ENCODE measurements around the gene COCH. TPM values are rescaled to one million over a fixed set of nuclear protein-coding genes. Genes with fewer than 3 reads are reported as not detected.

Gene COCH
- total RNA-seq: 0.12 TPM

DNA sequence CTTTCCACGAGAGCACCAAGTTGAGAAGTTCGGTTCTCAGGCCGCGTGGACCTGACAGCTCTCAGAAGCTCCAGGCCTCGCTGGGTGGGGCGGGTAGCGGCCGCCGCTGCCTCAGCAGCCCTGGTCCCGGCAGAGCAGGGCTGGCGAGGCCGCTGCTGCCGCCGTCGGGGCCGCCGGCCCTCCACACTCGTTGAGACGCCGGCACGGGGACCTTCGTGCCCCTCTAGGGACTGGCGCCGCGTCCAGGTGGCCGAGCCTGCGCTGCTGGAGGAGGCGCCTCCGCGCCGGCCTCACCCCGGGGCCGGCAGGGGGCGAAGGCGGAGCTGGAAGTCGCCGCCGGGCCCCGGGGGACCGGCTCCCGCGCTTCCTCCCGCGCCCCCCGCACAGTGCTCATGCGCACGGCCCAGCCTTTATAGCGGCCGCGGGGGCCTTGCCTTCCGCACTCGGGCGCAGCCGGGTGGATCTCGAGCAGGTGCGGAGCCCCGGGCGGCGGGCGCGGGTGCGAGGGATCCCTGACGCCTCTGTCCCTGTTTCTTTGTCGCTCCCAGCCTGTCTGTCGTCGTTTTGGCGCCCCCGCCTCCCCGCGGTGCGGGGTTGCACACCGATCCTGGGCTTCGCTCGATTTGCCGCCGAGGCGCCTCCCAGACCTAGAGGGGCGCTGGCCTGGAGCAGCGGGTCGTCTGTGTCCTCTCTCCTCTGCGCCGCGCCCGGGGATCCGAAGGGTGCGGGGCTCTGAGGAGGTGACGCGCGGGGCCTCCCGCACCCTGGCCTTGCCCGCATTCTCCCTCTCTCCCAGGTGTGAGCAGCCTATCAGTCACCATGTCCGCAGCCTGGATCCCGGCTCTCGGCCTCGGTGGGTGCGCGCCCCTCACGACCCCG lies at the start of gene COCH:
TSS of gene COCH (plus strand) at position 440 of the 879 bp plus-strand sequence. CDS start at position 820, 380 bp downstream.
- ATAC-seq: peak; percentile 60

DNA sequence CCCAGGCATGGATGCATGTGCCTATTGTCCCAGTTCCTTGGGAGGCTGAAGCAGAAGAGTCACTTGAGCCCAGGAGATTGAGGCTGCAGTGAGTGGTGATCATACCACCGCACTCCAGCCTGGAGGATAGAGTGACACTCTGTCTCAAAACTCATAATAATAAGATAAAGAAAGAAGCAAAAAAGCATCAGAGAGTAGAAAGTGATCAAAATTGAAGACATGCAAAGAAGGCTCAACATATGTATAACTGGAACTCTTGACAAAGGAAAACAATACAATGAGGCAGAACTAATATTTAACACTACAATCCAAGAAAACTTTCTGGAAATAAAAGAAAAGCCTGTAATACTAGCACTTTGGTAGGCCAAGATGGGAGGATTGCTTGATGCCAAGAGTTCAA lies 48.3 kb upstream of the COCH start:
- no peak for ATAC-seq

DNA sequence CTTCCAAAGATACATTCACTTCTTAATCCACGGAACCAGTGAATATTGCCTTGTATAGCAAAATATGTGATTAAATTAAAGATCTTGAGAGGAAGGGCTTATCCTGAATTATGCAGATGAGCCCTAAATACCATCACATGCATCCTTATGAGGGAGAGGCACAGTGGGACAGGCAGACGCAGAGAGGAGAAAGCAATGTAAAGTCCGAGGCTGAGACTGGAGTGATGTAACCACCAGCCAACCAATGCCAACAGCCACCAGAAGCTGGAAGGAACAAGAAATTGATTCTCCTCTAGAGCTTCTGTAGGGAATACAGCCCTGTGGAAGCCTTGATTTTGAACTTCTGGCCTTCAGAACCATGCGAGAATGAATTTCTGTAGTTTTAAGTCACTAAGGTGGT lies 44.5 kb upstream of the COCH start:
- ATAC-seq: no peak

DNA sequence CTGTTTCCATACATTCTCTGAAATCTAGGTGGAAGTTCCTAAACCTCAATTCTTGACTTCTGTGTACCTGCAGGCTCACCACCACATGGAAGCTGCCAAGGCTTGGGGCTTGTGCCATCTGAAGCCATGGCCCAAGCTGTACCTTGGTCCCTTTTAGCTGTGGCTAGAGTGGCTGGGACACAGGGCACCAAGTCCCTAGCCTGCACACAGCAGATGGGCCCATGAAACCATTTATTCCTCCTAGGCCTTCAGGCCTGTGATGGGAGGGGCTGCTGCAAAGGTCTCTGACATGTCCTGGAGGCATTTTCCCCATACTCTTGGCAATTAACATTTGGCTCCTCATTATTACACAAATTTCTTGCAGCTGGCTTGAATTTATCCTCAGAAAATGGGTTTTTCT lies 40.0 kb upstream of the COCH start:
- ATAC-seq: no peak

DNA sequence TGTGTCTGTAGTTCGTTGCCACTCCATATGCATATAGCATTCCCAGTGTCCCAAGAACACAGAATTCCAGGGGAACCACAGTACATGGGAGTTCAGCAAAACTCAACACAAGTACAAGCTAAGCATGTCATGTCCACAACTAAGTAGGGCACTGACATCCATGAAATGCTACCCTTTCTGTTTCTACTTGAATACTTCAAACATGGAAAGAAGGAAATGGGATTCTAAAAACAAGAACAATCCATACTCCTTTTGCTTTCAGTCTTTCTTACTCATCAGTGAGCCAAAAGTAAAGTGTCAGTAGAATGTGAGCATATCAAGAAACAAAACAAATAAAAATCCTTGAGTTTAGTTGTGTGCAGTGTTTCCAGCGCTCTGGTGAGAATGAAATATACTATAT lies 36.0 kb upstream of the COCH start:
- ATAC-seq: no peak

DNA sequence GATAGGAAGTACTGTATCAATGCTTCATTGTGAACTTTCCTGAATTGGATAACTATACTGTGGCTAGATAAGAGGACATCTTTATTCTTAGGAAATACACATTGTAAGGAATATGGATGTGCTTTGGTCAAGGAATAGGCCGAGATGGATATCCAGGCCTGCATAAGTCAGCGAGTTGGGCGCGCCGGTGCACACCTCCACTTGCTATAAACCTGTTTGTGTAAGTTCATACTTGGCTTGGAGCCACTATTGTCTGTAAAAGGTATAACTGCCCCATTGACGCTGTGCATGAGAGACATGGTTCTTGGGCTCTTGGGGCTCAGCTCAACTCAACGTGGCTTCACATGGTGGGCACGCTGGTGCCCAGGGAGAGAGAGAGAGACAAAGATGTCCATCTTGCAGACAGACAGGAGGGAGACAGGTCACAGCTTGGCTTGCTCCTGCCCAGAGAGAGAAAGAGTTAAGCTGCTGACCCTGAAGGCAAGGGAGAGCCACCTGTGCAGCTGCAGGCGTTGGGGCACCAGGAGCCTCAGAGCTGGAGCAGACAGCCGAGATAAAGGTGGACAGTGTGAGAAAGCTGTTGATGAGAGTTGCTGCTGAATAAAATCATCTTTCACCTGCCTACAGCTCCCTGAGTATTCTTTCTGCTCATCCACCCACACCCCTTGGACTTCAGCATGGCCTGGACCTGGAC lies 34.1 kb upstream of the COCH start:
- no peak for ATAC-seq

DNA sequence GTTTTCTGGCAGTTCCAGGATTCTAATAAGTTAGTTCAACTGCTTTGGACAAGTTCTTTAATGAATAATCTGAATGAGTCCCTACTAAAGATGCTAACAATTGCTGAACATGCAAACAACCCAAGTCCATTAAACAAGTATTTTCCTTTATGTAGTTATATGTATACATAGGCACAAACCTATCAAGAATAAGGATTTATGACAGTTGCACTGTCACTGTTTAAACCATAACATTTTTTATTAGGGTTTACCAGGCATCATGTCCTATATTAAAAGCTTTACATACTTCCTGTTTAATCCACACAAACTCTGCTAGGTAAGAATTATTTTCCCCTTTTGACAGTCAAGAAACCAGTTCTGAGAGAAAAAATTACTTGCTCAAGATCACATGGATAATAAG lies 31.9 kb upstream of the COCH start:
- no peak for ATAC-seq

DNA sequence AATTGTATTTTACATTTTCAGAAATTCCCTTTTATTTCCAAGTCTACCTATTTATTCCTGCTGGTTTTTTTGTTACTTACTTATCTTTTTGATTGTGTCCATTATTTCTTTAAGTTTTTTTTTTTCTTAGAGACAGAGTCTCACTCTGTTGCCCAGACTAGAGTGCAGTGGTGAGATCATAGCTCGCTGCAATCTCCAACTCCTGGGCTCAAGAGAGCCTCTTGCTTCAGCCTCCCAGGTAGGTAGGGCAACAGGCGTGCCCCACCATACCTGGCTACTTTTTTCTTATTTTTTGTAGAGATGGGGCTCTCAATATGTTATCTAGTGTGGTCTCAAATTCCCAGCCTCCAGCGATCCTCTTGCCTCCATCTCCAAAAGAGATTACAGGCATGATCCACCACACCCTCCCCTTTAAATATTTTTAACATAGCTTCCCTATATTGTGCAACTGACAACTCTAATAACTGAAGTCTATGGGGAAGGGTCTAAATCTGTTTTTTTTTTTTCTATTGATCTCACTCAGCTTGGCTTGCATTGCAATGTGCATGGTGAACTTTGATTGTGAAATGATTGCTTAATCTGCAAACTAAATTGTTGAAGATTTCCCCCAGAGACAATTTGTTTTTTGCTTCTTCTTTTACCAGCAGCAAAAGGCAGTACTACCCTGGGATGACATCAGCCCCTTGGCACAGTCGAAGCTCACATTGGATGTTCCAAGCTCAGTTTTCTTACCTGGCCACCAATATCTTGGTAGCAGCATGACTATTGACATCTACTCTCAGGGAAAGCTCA lies 25.7 kb upstream of the COCH start:
- no peak for ATAC-seq

DNA sequence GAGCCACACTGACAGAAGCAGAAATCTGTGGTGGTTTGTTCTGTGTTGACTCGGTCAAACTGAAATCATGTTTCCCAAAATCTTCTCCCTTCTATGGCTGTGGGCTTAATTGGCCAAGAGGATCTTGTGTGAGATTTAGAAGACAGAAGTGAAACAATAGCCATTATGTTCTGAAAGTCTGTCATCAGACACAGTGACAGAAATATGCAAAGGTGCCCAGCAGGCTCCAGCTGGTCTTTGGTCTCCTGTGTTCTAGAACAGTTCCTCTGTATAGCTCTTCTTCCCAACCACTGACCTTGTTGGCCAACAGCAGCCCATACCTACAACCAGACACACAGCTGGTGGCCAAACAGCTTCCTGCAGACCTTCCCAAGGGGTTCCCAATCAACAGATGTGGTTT lies 25.0 kb upstream of the COCH start:
- no peak for ATAC-seq

DNA sequence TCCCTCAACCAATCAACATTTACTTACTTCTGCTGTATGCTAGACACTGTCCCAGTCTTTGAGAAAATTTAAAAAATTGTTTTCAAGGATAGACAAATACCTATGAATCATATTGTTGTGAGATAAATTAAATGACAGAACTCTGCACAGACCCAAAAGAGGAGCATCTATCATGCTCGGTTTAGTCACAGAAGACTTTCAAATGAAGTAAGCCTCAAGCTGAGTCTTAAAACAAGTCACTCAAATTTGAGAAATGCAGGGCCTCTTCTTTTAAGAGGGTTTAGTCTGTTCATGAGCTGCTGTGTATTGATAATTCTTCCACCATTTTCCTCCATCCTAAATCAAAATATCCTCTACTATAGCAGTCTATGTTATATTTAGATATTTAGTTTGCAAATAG lies 24.4 kb upstream of the COCH start:
- ATAC-seq: no peak

DNA sequence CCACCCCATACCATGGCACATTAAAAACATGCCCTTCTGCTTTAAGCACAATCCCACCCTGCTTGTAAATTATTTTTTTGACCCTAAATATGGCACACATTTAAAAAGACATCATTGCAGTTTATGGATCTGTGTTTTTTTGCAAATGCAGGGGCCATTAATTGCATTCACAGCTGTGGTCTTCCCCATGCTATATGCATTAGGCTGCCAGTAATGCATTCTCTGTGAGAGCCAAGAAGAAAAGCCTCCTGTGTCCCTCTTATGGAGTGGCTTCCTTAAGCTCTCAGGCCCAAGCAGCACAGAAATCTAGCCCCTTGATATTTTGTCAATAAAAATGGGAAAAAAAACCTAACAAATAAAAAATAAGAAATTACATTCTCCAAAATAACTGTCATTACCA lies 20.4 kb upstream of the COCH start:
- no peak for ATAC-seq

DNA sequence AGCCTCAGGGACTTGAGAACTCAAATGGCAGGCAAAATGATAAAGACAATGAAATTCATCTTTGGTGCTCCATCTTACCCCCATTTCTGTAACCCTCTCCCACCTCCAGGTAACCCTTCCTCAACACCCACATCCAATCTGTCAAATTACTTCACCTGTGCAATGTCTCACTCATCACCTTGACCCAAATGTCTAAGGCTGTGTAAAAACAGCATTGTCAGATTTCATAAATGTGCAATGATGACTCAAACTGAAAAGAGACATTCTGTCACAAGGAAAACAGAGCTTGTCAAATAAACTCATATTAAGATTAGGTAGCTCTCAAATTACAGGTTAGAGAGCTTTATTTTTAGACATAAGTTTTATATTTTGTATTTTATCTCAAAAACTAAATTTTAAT lies 19.9 kb upstream of the COCH start:
- no peak for ATAC-seq

DNA sequence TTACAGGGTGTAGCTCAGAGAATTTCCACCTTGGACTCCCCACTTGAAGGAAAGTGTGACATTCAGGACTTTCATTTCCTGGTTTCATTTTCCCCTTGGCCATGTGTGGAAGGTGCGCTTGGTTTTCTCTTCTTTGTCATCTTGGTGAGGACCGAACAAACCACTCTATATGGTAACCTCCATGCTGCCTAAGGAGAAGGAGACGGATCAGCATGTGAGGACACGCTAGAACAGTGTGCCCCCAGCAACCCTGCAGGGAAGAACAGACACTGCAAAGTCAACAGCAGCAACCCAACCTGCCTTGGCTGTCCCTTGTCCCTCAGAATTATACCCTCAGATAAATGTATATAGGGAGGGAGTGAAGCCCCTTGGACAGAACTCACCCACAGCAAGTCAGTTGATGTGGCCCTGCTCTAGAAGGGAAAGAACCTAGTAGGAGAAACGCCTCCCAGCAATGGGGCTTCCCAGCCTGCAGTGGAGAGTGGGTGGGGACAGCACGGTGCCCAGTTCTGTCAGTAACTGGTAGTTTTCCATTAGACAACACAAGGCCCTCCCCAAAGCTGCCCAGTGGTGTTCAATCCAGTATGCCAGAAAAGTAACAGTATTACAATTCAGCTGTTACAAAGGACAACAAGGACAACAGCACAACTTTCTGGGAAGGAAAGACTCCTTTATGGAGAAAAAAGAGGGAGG lies 18.9 kb upstream of the COCH start:
- no peak for ATAC-seq

DNA sequence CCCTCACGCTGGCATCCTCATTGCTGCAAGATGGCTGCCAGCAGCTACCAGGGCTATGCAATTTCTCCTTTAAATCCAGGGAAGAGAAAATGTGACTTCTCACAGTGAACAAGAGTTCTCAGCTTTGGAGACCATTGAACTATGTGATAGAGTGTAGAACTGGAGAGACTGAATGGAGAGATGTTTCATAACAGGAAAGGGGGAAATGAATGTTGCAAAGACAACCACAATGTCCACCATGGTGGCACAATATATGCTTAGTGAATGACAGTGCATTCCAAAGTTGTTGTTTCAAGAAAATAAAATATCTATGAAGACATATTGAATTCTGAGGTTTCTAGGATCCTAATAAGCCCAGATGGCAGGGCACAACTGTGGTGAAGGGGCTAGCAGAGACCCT lies 13.2 kb upstream of the COCH start:
- ATAC-seq: no peak

DNA sequence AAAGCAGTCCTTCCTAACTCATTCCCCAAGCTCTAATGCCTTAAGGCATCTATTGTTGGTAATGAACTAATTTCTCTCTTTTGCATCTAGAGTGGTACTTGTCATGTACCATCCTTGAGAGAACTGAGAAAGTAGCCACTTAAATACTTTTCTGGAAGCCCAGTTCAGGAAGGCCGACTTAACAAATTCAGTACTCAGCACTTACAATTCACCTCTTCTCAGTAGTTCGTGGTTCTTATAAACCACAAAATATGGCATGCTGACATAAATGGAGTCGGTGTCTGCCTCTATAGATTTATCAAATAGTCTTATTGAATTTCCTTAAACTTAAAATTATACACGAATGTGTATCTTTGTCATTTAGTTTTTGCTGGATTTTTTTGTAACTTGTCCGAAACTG lies 9.4 kb upstream of the COCH start:
- no peak for ATAC-seq

DNA sequence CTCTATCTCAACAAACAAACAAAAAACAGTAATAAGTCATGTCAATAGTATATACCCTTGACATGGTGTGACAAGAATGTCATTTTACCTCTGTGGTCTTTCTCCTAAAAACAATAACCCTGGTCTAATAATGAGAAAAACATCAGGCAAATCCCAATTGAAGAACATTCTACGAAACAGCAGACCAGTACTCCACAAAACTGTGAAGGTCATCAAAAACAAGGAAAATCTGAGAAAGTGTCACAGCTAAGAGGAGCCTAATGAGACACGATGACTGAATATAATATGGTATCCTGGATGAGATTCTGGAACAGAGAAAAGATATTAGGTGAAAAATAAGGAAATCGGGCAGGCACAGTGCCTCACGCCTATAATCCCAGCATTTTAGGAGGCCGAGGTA lies 5.6 kb upstream of the COCH start:
- no peak for ATAC-seq

DNA sequence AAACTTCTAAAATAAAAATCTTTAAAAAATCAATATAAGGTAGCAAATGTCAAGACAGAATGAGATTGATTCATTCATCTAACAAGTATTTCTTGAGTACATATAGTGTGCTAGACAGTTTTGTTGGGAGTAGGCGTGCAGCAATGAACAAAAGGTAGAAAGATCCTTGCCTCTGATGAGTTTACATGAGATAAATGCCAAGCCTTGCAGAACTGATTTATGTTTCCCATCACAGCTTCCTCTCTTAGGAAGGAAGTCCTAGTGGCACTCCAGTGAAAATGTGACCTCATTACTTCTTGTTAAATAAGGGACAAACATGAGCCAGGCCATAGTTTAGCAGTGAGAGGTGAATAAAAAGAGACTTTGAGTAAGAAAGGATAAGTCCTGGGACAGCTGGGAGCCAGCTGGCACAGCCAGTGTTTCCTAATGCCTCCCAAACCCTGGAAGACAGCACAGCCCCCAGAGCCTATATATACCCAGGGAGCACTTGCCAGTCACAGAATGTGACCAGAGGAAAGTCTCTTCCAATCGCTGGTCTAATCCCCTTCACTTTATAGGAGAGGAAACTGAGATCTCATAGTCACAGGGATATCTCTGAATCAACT lies 4.7 kb upstream of the COCH start:
- ATAC-seq: no peak

DNA sequence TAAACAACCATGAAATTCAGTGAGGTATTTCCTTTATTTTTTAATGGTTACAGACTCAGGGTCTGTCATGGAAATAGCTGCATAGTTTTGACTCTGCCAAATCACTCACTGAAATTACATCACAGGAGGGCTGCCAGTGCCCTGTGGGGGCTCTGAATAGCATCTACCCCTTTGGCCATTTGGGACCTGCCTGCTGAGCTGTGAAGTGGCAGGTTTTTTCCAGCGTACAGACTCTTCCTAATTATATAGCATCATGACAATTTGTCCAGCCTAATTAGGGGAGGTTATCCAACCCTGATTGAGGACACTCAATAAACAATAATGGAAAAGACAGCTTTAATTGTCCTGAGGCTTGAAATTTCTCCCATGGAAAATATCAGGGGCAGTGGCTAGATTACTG lies 1.8 kb upstream of the COCH start:
- ATAC-seq: no peak

DNA sequence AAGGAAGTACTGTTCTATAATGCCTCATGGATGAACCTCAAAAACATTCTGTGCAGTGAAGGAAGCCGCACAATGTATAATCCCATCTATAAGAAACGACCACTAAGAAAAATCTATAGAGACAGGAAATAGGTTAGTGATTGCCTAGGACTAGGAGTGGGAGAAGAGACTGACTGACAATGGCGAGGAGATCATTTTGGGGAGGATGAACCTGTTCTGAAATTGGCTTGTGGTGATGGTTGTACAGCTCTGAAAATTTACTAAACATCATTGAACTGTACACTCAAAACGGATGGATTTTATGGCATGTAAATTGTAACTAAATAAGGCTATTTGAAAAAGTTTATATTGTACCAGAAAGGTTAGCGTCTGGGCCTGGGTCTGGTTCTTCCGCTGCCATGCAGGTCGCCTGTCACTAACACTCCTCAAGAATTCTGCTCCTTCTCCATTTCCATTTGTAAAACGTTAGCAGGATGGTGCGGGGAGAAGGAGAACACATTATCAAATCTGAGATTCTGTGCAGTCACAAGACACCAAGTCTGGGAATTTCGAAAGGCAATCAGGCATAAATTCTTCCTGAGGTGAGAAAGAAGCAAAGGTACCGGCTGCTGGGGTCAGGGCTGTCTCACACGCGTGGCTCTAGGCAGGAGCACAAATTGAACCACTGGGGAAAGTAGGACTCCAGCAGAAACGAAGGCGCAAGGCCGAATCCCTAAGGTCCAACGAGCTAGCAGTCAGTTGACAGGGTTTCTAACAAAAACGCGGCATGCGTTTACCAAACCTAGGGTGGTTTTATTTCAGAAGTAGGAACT lies 845 bp upstream of the COCH start:
- no peak for ATAC-seq

DNA sequence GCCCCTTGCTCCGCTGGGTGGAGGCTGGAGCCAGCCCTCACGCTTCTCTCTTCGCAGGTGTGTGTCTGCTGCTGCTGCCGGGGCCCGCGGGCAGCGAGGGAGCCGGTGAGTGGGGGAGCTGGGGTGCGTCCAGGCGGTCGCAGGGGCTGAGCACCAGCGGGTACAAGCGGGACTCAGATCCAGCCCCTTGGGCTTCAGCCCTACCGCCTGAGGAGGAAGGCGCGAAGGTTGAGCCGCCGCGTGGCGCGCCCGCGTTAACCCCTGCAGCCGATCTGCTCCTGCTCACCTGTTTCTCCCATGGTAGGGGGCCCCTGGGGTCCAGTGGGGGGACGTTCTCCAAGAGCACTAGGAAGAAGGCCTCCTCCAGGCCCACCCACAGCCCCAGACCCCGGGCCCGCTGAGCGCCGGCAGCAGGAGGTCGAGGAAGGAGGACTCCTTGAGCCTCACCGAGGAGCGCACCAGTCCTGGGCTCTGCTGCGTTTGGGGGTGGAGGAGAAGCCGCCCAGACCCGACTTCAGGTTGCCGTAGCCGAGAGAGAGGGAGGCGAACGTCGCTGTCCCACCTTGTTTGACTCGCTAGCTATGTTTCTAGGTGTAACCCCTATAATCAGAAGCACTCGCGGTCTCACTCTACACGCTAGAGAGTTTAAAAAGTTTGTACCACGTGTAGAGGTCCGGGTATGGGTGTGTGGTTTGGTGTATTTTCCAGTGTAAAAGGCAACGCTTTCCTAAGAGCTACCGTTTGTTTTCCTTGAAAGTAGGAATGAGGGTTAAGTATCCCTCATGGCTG lies 834 bp downstream of the COCH start:
- ATAC-seq: peak; percentile 46

DNA sequence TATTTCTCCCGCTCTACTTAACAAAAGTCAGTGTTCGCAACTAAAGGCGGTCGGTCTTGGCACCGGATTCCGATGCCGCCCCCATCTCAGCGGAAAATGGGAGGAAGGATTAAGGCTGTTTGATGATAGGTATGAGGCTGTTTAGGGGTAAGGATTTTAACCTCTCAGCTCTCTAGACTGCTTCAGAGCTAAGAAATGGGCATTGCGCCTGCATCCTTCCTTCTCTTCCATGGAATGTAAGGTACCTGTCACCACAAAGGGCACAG lies 1.4 kb downstream of the COCH start:
- ATAC-seq: no peak

Measured in esophagus mucosa (tissue), 1 donor.